Activated naive CD8-positive, alpha-beta T cell treated with anti-CD3 and anti-CD28 coated beads, Interleukin-2, amount 50 U/mL, for 16 hours (primary cell): ENCODE results near the gene MYH11.
"Not testable (repeated sequence)": the region's sequence is repeated elsewhere in the genome, so short reads cannot be mapped to it uniquely, and the experiment has no call there.

Source experiments
- DNase-seq: peaks from one replicate; pipeline ENCODE4 v3.0.0-alpha.2; 2020; ENCODE audit warnings: low read depth, low spot score

Gene MYH11

GRCh38 chr16:15839204-15839603, 17.6 kb downstream of the MYH11 start:
- DNase-seq: not testable (repeated sequence)

DNA sequence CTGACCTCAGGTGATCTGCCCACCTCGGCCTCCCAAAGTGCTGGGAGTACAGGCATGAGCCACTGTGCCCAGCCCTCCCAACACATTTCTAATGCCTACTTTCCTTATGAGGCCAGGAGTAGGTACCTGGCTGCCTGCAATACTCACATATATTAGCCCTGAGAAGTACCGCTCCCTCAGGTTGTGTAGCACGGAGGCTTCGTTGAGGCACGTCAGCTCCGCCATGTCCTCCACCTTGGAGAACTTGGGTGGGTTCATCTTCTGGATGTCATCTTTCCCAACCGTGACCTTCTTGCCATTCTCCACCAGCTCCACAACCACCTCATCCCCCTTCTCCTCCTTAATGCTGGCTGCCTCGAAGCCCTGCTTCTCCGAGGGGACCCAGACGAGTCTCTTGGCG, 19.1 kb downstream of the MYH11 start:
- no peak for DNase-seq

DNA sequence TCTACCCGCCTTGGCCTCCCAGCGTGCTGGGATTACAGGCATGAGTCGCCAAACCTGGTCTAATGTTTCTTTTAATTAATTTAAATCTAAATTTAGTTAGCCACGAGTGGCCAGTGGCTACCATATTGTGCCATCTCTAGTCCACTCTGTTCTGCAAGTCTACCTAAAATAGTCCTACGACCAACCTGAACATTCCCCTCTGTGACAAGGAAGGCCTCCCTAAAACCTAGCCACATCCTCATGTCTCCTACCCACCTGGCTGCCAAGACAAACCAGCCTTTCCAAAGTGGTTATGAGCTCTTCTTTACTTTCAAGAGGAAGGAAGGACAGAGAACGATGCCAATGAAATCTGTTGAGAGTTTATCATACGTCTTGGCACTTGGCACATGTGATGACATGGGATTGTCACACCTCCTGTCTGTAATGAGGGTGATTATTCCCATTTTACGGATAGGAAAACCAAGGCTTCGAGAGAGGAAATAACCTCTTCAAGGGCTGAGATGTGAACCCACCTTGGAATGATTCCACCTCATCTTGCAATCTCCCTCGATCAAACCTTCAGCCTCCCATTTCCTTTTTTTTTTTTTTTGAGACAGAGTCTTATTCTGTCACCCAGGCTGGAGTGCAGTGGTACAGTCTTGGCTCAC, 19.7 kb downstream of the MYH11 start:
- no peak for DNase-seq

- DNase-seq: no peak
These were observed 20.8 kb downstream of the MYH11 start for GRCh38 chr16:15836074-15836473.

DNA sequence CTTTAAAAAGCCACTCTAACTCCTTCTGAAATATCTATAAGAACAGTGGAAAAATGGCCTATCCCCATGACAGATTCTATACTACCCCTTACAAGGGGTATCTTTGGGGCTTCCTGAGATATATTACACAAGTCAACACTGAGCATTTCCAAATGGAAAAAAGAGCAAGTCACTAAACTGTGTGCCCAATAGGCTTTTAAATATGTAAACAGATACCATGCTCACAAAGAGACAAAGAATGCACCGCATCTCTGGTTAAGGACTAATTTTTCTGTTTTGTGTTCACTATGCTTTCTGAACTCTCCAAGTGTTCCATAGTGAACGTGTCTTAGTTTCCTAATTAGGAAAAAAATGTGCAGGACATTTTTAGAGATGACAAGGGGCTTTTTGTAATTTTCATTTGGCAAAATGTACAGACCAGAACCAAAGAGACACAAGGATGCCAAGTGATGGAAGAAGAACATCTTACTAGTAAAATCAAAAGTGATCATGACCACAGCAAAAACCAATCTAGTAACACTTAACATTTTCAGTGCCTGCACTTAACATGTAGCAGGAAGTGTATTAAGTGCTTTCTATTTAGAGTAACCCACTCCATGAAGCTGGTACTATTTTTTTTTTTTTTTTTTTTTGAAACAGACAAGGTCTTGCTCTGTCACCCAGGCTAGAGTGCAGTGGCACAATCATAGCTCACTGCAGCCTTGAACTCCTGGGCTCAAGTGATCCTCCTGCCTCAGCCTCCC, 21.5 kb downstream of the MYH11 start:
- no peak for DNase-seq

GRCh38 chr16:15834502-15834901, 22.3 kb downstream of the MYH11 start:
- no peak for DNase-seq

- DNase-seq: no peak
These were observed 23.3 kb downstream of the MYH11 start for GRCh38 chr16:15833541-15833940.

- no peak for DNase-seq
These were observed 24.6 kb downstream of the MYH11 start for GRCh38 chr16:15832241-15832640.

DNA sequence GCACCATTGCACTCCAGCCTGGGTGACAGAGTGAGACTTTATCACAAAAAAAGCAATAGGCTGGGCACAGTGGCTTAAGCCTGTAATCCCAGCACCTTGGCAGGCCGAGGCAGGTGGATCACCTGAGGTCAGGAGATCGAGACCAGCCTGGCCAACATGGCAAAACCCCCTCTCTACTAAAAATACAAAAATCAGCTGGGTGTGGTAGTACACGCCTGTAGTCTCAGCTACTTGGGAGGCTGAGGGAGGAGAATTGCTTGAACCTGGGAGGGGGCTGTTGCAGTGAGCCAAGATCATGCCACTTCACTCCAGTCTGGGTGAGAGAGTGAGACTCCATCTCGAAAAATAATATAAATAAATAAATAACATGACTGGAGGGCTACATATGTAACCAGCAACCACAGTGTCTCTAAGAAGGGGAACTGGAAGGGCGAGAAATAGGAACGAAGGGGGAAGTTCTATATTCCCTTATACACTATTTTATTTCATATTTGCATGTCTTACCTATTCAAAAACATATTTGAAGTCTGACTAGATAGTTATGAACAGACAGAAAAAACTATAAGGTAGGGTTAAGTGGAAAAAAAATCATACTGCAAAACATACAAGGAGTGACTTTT, 25.9 kb downstream of the MYH11 start:
- no peak for DNase-seq

- no peak for DNase-seq
These were observed 27.4 kb downstream of the MYH11 start for GRCh38 chr16:15829460-15829859.

- no peak for DNase-seq
These were observed 29.0 kb downstream of the MYH11 start for GRCh38 chr16:15827709-15828343.

- no peak for DNase-seq
These were observed 29.5 kb downstream of the MYH11 start for GRCh38 chr16:15827299-15827698.

DNA sequence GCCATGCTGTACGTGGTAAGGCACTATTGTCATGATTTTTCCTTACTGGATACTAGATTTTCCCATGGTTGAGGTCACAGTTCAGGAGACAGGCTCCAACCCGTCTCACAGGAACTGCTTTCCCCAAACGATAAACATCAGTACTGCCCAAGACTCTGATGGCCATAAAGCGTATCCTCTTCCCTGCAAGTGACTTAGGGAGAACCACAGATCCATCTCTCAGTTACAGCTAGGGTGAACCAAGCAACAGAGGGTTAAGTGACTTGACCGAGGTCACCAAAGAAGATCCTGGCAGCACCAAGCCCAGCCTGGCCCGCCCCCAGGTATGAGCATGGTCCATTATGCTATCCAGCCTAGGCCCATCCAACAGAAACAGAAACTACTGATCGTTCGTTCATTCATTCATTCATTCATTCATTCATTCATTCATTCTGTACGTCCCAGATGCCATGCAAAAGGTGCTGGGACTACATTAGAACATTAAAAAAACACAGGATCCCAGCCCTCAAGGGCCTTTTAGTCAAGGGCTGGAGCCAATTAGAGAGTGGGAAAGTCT, 31.0 kb downstream of the MYH11 start:
- no peak for DNase-seq

DNA sequence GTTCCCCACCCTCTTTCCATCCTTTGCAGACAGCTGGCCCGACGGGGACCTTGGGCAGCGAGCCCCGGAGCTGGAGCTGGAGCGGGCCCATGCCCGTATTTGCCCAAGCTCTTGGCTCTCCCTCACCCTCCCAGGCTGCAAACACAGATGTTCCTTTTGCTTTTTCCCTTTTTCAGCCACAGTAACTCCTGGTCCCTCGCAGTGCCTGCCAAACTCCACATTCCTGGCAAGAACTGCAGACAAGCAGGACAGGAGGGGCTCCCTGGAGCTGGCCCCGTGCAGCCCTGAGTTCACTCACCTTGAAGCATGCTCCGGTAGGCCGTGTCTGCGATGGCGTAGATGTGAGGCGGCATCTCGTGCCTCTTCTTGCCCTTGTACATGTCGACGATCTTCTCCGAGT, 33.9 kb downstream of the MYH11 start:
- no peak for DNase-seq

DNA sequence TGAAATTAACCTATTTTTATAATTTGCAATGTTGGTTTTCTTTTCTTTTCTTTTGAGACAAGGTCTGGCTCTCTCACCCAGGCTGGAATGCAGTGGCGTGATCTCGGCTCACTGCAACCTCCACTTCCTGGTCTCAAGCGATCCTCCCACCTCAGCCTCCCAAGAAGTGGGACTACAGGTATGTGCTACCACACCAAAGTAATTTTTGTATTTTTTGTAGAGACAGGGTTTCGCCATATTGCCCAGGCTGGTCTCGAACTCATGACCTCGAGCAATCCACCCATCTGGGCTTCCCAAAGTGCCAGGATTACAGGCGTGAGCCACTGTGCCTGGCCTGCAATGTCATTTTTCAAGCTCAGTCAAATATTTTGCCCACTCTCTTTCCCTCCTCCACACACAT, 36.0 kb downstream of the MYH11 start:
- DNase-seq: no peak

- DNase-seq: no peak
These were observed 37.8 kb downstream of the MYH11 start for GRCh38 chr16:15819046-15819445.

DNA sequence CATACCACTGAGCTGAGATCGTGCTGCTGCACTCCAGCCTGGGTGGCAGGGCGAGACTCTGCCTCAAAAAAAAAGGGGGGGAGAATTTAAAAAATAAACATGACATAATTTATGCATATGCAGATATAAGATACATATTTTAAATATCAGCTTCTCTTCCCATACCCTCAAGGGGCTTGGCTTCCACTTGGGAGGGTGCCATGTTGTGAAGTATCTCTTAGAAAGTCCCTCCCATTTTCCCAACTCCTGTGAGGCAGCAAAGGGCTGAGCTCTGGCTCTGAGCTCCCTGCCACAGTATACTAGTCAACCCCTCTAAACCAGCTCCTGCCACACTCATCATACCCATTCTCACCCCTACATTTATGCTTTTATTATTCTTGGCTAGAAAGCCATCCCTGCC, 39.4 kb downstream of the MYH11 start:
- no peak for DNase-seq

- no peak for DNase-seq
These were observed 40.6 kb downstream of the MYH11 start for GRCh38 chr16:15816228-15816627.

GRCh38 chr16:15812401-15812750, 44.5 kb downstream of the MYH11 start:
- not testable (repeated sequence) for DNase-seq

DNA sequence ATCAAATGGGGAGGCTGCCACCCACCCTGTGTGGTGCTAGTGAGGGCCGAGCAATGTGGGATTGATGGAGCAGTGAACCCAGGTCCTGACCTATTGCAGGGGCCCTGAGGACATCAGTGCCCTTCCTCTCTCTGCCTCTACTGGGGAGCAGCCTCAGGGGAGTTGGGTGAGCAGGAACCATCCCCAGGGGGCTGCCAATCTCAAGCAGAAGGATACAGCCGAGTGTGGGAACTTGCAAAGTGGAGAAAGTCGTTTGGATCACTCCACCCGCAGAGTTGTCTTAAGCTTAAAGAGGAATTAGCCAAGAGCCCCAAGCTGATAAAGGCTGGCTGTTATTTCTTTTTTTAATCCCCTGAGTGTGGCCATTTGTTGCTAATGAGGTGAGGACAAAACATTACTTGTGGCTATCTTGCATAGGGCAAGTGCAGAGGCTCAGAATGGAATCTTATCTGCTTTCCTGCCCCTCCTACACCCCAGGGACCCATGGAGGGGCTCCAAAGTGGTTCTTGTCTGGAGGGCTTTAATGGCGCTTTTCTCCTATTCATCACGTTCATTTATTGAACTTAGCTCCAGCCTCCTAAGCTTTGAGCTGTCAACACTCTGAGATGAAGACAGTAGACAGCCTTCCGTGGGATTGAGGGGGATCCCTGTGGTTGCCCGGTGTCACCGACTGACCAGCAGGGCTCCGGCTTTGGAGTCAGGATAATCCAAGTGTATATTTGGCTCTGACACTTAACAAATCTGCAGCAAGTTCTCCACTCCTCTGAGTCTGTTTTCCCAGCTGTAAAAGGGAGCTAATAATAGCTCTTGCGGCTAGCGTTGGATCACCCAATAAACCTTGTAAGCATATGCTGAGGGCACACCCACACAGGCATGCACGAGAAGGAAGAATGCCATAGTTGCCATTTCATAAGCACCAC, 45.1 kb downstream of the MYH11 start:
- DNase-seq: no peak

- no peak for DNase-seq
These were observed 45.9 kb downstream of the MYH11 start for GRCh38 chr16:15810949-15811348.
